Neutrophil (primary cell): Measurements from ENCODE around the gene ARHGEF7.

Experiments
- H3K27ac ChIP-seq: fragments of 200-600 bp; sonication (generic); 2 replicates; pipeline ENCODE4 v1.5.1; 2016; ENCODE audit warnings: mild to moderate bottlenecking, moderate library complexity
- H3K27me3 ChIP-seq: fragments of 200-600 bp; sonication (generic); 2 replicates; pipeline ENCODE4 v1.6.0; 2016; ENCODE audit warnings: mild to moderate bottlenecking
- H3K36me3 ChIP-seq: fragments of 200-600 bp; sonication (generic); 2 replicates; pipeline ENCODE4 v1.5.1; 2017
- H3K4me1 ChIP-seq, 2 experiments: fragments of 200-600 bp in 1 of 2; sonication (generic) in 1 of 2; 1 replicate in 1 of 2; 2 replicates in 1 of 2; pipeline versions ENCODE4 v1.5.1 to v1.6.1; 2013 to 2016; ENCODE audit warnings: low read depth in 1 of 2, low read length in 1 of 2, mild to moderate bottlenecking in 1 of 2, moderate library complexity in 1 of 2; ENCODE audit not compliant: control insufficient read depth in 1 of 2, insufficient read depth in 1 of 2
- H3K4me3 ChIP-seq, 2 experiments: fragments of 200-600 bp in 1 of 2; sonication (generic) in 1 of 2; 1 replicate in 1 of 2; 2 replicates in 1 of 2; pipeline ENCODE4 v1.5.1; 2013 to 2016; ENCODE audit warnings: low read depth in 1 of 2, low read length in 1 of 2, mild to moderate bottlenecking in 1 of 2, moderate library complexity in 1 of 2
- H3K9me3 ChIP-seq: fragments of 200-600 bp; sonication (generic); 2 replicates; pipeline ENCODE4 v1.5.1; 2016
- TF ChIP-seq, protein P1 (sequence below): fragments of 200-600 bp; sonication (generic); IDR thresholded peaks from 2 replicates; pipeline ENCODE4 v1.5.1; 2016; ENCODE audit warnings: antibody characterized with exemption

The ARHGEF7 gene

DNA sequence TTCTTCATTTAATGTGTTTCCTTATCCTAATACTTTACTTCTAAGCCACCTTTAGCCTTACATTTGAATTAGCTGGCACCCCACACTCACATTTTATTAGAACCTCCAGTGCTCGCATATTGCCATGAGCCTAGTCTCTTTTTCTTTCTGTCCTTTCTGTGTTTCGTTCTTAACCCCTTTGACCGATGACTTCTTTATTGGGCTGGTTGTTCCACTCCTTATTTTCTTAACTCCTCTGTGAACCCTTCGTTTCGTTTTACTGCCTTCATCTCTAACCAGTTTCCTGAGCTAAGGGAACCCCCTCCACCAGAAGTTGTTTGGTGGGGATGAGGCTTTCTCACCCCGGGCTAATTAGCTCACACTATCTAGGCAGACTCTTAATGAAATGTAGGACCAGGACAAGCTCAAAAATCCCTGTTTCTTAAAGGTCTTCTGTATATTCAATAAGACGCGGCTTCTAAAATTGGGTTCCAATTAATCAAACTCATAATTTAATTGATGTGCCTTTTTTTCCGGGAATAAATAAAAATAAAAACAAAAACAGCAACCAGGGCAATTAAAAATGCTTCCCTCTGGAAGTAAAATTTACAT is 19.1 kb upstream of the ARHGEF7 start:
- no peaks in the 10 kb centered on the region for H3K36me3 ChIP-seq
- H3K9me3 ChIP-seq: no peaks in the 10 kb centered on the region
- H3K27me3 ChIP-seq: peaks cover 56% of the 10 kb centered on the region
- H3K27ac ChIP-seq: no peak overlapping the region
- H3K4me3 ChIP-seq: no peak overlapping the region
- H3K4me1 ChIP-seq: no peaks in the 10 kb centered on the region
- TF ChIP-seq, protein P1, sequence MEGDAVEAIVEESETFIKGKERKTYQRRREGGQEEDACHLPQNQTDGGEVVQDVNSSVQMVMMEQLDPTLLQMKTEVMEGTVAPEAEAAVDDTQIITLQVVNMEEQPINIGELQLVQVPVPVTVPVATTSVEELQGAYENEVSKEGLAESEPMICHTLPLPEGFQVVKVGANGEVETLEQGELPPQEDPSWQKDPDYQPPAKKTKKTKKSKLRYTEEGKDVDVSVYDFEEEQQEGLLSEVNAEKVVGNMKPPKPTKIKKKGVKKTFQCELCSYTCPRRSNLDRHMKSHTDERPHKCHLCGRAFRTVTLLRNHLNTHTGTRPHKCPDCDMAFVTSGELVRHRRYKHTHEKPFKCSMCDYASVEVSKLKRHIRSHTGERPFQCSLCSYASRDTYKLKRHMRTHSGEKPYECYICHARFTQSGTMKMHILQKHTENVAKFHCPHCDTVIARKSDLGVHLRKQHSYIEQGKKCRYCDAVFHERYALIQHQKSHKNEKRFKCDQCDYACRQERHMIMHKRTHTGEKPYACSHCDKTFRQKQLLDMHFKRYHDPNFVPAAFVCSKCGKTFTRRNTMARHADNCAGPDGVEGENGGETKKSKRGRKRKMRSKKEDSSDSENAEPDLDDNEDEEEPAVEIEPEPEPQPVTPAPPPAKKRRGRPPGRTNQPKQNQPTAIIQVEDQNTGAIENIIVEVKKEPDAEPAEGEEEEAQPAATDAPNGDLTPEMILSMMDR: no peak

DNA sequence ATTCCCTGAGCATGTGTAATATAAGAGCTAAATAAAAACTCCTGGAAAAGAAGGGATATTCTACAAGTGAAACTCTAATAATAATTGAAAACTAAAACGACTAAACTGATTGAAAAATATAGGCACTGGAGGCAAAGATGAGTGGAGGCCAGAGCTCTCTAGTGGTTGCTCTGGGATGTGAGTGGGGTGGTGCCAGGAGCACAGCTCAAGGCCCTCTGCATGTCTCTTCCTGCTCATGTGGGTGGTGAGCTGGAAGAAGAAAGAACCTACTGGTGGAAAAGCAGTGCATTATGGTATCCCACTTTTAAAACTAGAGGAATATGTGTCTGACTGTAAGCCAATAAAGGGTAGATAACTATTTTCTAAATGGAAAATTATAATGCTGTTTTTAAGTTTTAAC is 15.8 kb upstream of the ARHGEF7 start:
- no peaks in the 10 kb centered on the region for H3K9me3 ChIP-seq
- H3K27me3 ChIP-seq: peaks cover 46% of the 10 kb centered on the region
- H3K27ac ChIP-seq: no peak overlapping the region
- H3K4me1 ChIP-seq: no peaks in the 10 kb centered on the region
- no peak overlapping the region for H3K4me3 ChIP-seq
- TF ChIP-seq, protein P1: no peak
- no peaks in the 10 kb centered on the region for H3K36me3 ChIP-seq

DNA sequence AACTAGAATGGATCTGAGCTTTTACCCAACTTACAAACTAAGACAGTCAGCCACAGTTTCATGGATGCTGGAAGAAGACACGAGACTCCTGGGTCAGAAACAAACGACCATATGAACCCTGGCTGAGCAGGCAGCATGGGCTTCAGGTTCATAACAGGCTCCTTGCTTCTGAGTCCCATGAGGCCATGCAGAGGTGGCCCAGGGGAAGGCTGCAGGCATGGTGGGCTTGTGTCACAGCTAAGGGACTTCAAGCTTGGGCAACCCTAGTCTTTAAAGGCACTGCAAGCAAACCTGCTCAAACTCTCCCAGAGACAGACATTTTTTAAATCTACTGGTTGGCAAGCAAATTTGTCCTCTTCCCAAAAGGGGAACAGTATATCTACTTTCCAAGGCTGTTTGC is 5.1 kb upstream of the ARHGEF7 start:
- Histone ChIP-seq H3K27me3 (peaks cover 79% of the 10 kb centered on the region), H3K4me1 (peaks cover 0 to 3% of the 10 kb centered on the region in 2 experiments), H3K36me3 (no peaks in the 10 kb centered on the region), H3K4me3 (no peak overlapping the region), H3K9me3 (no peaks in the 10 kb centered on the region), H3K27ac (no peak overlapping the region)
- TF ChIP-seq, protein P1: no peak

DNA sequence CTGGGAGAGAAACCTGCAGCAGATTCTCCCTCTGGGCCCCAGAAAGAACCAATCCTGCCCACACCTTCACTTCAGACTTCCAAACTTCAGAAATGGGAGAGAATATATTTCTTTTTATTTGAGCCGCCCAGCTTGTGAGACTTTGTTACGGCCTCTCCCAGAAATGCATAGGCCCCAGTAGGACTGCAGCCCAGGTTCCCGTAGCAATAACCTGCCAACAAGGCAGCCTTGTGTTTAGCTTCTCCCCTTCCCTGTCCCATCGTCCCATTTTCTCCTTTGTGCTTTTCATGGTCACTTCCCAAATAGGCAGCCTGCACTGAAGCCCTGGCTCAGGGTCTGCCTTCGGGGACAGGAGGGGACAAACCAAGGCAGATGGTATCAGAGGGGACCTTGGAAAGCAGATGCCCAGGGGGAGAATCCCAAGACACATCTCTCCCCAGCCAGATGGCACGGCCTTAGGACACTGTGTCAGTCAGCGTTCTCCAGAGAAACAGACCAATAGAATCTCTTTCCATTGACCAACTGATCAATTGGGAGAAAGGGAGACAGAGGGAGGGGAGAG is 3.7 kb upstream of the ARHGEF7 start:
- Histone ChIP-seq H3K4me3 (no peak overlapping the region), H3K4me1 (peaks cover 0 to 3% of the 10 kb centered on the region in 2 experiments), H3K27me3 (peaks cover 88% of the 10 kb centered on the region), H3K36me3 (no peaks in the 10 kb centered on the region), H3K9me3 (no peaks in the 10 kb centered on the region), H3K27ac (no peak overlapping the region)
- TF ChIP-seq, protein P1: no peak

DNA sequence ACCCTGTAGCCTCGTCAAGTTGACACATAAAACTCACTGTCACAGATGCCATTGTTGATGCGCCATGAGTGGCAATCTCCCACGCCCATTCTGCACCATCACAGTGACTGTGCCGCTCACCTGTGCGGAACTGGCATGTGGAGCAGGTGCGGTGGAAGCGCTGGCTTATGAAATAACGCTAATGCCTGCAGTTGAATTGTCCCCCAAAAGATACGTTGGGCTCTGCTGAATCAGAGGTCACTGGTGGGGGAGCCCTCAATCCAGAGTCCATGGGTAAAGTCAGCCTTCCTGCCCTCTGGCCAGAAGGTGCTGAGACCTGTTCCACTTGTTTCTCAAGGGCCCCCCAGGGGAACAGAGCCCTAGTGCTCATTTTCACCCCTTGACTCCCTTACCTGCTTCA is 2.9 kb upstream of the ARHGEF7 start:
- peaks cover 90% of the 10 kb centered on the region for H3K27me3 ChIP-seq
- TF ChIP-seq, protein P1: no peak

More for the DNA sequence above, 2.9 kb upstream of the ARHGEF7 start:
- no peak overlapping the region for H3K4me3 ChIP-seq
- H3K9me3 ChIP-seq: no peaks in the 10 kb centered on the region
- peaks cover 0 to 3% of the 10 kb centered on the region in 2 experiments for H3K4me1 ChIP-seq
- no peaks in the 10 kb centered on the region for H3K36me3 ChIP-seq
- H3K27ac ChIP-seq: no peak overlapping the region
